BJ (cell line): Measurements from ENCODE around the gene PRKCA. TPM values are rescaled to one million over a fixed set of nuclear protein-coding genes. Genes with fewer than 3 reads are reported as not detected.

Source experiments
- CTCF ChIA-PET: fragments of 350-600 bp; formaldehyde crosslinking; extraction: SDS; loops from one replicate; lab custom pipeline; 2021; ENCODE audit warnings: antibody characterized with exemption, inconsistent platforms; lab: Yijun Ruan, JAX
- POLR2A ChIA-PET: fragments of 300-600 bp; sonication (Branson Sonifier 250); formaldehyde crosslinking; extraction: SDS; loops from one replicate; lab custom pipeline; 2021; ENCODE audit warnings: antibody characterized with exemption; lab: Charles Lee
- DNase-seq: peaks from one replicate; pipeline ENCODE4 v3.0.0-alpha.2; 2011; ENCODE audit warnings: low read depth
- H3K27me3 ChIP-seq: 2 replicates; pipeline ENCODE4 v1.6.0; 2011; ENCODE audit warnings: low read length; ENCODE audit not compliant: control insufficient read depth, insufficient read depth
- H3K36me3 ChIP-seq: 2 replicates; pipeline ENCODE4 v1.5.1; 2011; ENCODE audit warnings: low read length; ENCODE audit not compliant: control insufficient read depth, insufficient read depth
- H3K4me3 ChIP-seq: 2 replicates; pipeline ENCODE4 v1.5.1; 2011; ENCODE audit warnings: low read depth, mild to moderate bottlenecking, control low read depth, low read length
- CTCF ChIP-seq: IDR thresholded peaks from 2 replicates; pipeline ENCODE4 v1.5.1; 2011; ENCODE audit warnings: low read depth, mild to moderate bottlenecking, control low read depth, inconsistent platforms, low read length, moderate library complexity; ENCODE audit not compliant: insufficient read depth
- polyA plus RNA-seq: library from polyadenylated mRNA; depleted of rRNA; stranded (reverse); fragments of >200 nt; gene quantifications from 2 replicates; pipeline ENCODE4 v1.2.3, GENCODE V29; 2011

Gene PRKCA
- polyA plus RNA-seq, 1 experiment: 38.7 TPM

DNA sequence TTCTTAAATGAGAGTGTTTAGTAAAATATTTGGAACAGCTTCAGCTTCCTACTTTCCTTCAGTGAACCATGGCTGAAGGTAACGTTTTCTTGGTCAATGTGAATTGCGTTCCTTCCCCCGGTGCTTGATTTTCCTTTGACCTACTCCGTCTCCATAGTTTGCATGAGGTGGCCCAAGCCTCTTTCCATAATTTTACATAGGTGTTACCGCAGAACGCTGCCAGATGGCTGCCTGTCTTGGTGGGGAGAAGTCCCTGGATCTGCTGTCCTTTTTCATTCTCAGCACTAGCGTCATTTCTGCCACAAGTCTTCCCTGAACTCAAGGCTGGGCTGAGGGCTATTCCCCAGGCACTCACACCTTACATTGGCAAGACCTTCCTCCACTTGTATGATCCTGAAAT is 178.4 kb downstream of the PRKCA start:
- DNase-seq: no peak
- CTCF ChIA-PET: interaction anchor here (1.3 kb wide), 1 partner anchor 12 kb away, joined by 3 read pairs; no protein-coding TSS in a partner anchor
- no peaks in the 10 kb centered on the region for H3K36me3 ChIP-seq
- no peak for TF ChIP-seq CTCF
- H3K27me3 ChIP-seq: no peaks in the 10 kb centered on the region
- POLR2A ChIA-PET: no interaction called here
- H3K4me3 ChIP-seq: no peak overlapping the region

DNA sequence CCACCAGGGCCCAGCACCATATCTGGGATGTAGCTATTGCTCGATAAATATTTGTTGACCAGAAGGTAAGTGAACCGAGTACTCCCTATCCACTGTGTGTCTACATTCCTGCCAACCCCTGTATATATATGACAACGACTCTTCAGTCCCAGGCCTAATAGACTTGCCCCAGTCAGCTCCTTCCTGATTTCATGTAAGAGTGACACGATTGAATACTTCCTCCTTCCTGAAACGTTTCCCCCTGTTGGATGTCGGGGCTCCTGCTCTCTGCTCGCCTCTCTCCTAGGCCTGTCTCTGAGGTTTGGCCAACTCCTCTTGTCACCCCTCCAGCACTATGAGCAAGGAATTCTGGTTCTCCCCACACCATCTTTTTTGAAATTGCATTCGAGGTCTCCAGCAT is 178.9 kb downstream of the PRKCA start:
- DNase-seq: no peak
- TF ChIP-seq CTCF: no peak
- CTCF ChIA-PET: interaction anchor here (1.3 kb wide), 1 partner anchor 13 kb away, joined by 3 read pairs; no protein-coding TSS in a partner anchor
- no peak overlapping the region for H3K4me3 ChIP-seq
- POLR2A ChIA-PET: no interaction called here
- H3K27me3 ChIP-seq: no peaks in the 10 kb centered on the region
- H3K36me3 ChIP-seq: no peaks in the 10 kb centered on the region

DNA sequence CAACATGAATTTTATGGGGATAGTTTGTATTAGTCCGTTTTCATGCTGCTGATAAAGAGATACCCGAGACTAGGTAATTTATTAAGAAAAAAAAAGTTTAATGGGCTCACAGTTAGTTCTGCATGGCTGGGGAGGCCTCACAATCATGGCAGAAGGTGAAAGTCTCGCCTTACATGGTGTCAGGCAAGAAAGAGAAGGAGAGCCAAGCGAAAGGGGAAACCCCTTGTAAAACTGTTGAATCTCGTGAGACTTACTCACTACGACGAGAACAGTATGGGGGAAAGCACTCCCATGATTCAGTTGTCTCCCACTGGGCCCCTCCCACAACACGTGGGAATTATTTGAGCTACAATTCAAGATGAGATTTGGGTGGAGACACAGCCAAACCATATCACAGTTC is 181.5 kb downstream of the PRKCA start:
- CTCF ChIA-PET: no interaction called here
- POLR2A ChIA-PET: no interaction called here
- TF ChIP-seq CTCF: no peak
- Histone ChIP-seq H3K4me3 (no peak overlapping the region), H3K36me3 (no peaks in the 10 kb centered on the region), H3K27me3 (no peaks in the 10 kb centered on the region)
- no peak for DNase-seq

- ChIA-PET POLR2A (no interaction called here), CTCF (no interaction called here)
- Histone ChIP-seq H3K27me3 (no peaks in the 10 kb centered on the region), H3K4me3 (no peak overlapping the region), H3K36me3 (no peaks in the 10 kb centered on the region)
- no peak for DNase-seq
- no peak for TF ChIP-seq CTCF
Observed at GRCh38 chr17:66485309-66485947, 183.0 kb downstream of the PRKCA start.

- DNase-seq: no peak
- ChIA-PET POLR2A (no interaction called here), CTCF (no interaction called here)
- no peak for TF ChIP-seq CTCF
- no peaks in the 10 kb centered on the region for H3K36me3 ChIP-seq
- H3K4me3 ChIP-seq: no peak overlapping the region
- no peaks in the 10 kb centered on the region for H3K27me3 ChIP-seq
Observed at GRCh38 chr17:66487121-66487520, 184.7 kb downstream of the PRKCA start.
